ENCODE data around the gene CORO1C.

Gene CORO1C

DNA sequence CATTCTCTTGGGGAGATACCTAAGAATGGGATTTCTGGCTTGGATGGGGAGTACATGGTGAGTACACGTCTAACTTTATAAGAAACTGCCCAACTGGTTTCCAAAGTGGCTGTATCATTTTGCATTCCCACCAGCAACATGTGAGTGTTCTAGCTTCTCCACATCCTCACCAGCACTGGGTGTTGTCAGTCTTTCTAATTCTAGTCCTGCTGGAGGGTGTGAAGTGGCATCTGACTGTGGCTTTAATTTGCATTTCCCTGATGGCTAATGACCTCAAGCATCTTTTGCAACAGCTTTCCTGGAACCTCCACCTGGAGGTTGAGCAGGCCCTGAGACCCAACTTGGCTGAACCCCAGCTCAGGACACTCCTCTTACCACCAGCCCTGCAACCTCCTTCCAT is 115.4 kb downstream of the CORO1C start:
- DNase-seq (ENCODE audit: low read depth in 2 of 2): no peak

GRCh38 chr12:108614639-108615038 is 116.7 kb downstream of the CORO1C start:
- DNase-seq (ENCODE audit: low read depth in 2 of 2): no peak

- DNase-seq (ENCODE audit: low read depth in 2 of 2): no peak
Measured at GRCh38 chr12:108614041-108614440, 117.3 kb downstream of the CORO1C start.

DNA sequence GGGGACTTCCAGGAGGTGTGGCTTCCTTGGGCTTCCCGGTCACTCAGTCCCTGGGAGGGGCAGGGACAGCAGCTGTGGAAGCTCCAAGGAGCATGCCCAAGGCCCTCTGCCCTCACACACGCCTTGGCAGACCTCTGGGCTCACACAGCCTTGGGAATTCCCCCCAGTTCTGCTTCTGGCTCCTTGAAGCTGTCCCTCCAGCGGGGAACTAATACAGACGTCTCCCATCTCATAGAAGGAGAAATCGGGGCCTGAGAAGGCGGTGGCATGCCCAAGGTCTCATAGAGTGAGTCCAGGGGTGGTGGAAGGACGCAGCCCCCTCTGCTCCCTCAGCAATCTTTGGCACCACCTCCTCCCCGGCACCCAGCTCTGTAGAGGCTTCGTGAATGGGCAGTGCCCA is 117.8 kb downstream of the CORO1C start:
- DNase-seq (ENCODE audit: low read depth in 2 of 2): no peak

- no peak for DNase-seq (ENCODE audit: low read depth in 2 of 2)
Measured at GRCh38 chr12:108612788-108613282, 118.5 kb downstream of the CORO1C start.

GRCh38 chr12:108611884-108612415 is 119.4 kb downstream of the CORO1C start:
- DNase-seq (ENCODE audit: low read depth in 2 of 2): no peak

DNA sequence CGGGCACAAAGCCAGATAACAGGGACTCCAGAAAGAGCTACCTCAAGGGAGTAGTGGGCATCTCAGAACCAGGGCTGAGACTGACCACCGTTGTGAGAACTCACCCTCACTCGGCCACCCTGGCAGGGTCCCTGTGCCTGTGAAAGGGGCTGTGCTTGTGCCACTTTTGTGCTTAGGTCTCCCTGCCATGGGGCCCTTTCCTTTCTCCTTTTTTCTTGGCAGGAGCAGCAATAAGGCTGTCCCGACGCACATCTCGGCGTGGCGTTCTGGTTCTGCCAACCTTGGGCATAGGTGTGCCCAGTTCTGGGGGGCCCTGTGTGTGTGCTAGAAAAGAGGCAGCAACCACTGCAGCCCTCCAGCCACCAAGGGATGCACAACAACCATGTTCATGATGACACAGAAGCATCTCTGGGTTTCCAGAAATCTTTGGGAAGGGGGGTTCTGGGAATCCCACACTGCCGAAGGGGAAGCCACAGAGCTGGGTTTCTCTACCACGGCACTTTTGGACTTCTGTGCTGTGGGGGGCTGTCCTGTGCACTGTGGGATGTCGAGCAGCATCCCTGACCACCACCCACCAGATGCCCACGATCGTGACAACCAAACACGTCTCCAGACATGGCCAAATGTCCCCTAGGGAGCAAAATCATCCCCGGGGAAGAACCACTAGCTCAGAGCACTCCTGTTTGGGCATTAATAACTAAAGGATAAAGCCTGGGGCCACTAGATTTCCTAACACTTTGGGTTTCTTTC is 120.3 kb downstream of the CORO1C start:
- no peak for DNase-seq (ENCODE audit: low read depth in 2 of 2)

DNA sequence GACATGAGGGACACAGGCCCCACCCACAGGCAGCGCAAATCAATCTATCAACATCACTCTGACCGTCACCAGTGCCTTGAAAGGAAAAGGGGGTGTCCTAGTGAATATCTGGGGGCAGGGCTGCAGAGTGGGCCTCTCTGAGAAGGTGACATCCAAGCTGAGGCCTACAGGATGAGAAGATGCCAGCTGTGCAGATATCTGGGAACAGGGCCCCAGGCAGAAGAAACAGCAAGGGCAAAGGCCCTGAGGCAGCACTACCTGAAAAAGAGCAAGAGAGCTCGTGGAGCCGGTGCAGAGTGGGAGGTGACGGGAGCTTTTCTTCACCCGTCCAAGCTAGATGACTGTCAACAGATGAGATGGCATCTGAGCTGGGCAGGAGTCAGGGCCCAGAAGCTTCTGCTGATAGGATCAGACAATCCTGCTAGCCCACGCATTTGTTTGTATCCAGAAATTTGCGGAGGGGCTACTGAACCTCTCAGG is 120.9 kb downstream of the CORO1C start:
- DNase-seq (ENCODE audit: low read depth in 2 of 2): no peak

DNA sequence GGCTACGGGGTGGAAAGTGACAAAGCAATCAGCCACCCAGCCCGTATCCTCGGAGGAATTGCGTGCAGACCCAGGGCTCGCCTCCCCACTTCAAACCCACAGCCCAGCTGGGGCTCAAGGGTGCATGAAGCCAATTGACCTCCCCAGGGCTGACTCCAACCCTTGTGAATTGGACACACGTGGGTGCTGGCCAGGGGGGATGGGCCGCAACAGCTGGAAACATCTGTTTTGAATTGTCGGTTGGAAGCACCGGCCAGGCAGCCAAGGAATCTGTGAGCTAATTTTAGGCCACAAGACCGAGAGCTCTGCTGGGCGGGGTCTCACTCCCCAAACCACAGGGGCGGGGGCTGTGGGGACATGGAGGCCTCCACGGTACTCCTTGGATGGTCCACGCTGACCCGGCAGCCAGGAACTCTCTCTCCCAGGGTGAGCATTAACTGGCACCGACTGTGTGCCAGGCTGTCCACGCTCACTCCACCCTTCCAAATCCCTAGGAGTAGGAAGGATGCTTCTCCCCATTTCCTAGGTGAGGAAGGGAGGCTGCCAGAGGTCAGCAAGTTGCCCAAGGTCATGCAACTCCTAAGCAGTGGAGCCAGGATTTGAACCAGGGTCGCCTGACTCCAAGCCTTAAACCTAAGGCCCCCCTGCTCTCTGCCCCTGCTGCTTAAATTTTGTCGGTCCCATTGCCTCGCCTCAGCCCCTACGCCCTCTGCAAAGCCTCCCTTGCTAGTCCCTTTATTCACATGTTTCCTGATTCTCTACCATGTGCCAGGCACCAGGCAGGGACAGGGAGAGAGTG is 121.6 kb downstream of the CORO1C start:
- DNase-seq (ENCODE audit: low read depth in 2 of 2): no peak

- no peak for DNase-seq (ENCODE audit: low read depth in 2 of 2)
Measured at GRCh38 chr12:108608616-108609015, 122.7 kb downstream of the CORO1C start.

DNA sequence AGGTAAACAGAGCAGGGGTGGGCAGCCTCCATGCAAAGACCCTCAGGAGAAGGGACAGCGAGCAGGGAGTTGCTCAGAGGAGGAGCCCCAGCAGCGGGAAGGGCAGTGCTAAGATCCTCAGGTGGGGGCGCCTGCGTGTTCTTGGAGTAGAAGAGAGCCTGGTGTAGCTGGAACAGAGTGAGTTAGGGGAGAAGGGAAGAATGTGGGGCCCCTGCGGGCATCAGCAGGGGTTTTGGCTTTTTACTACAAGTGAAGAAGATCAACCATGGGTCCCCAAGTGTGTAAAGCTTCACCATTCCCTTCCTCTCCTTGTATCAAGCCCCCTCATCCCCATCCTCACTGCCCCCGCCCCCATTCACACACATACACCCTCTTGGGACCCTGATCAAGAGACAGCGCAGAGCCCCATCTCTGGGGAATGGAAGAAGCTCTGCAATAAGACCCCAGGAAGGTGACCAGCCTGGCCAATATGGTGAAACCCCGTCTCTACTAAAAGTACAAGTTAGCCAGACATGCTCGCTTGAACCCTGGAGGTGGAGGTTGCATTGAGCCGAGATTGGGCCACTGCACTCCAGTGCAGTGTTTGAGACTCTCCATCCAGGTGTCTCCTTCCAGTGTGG is 123.2 kb downstream of the CORO1C start:
- no peak for DNase-seq (ENCODE audit: low read depth in 2 of 2)

DNA sequence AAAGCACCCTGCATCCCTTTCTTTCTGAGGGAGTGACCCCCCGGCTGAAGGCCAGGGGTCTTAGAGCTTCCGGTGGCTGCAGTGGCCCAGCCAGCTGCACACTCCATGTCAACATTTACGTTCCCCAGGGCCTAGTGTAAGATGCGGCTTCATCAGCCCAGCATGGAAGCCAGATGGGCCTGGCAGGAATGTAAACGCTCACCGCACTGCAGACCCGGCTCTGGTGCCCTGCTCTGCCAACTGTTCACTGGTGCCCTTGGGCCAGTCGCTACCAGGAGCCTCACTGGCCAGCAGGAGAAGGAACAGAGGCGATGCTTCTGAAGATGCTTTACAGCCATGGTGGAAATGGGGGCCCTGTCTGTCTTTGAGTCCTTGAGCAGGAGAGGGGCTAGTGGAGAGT is 124.8 kb downstream of the CORO1C start:
- no peak for DNase-seq (ENCODE audit: low read depth in 2 of 2)

- no peak for DNase-seq (ENCODE audit: low read depth in 2 of 2)
Measured at GRCh38 chr12:108605690-108606406, 125.5 kb downstream of the CORO1C start.

DNA sequence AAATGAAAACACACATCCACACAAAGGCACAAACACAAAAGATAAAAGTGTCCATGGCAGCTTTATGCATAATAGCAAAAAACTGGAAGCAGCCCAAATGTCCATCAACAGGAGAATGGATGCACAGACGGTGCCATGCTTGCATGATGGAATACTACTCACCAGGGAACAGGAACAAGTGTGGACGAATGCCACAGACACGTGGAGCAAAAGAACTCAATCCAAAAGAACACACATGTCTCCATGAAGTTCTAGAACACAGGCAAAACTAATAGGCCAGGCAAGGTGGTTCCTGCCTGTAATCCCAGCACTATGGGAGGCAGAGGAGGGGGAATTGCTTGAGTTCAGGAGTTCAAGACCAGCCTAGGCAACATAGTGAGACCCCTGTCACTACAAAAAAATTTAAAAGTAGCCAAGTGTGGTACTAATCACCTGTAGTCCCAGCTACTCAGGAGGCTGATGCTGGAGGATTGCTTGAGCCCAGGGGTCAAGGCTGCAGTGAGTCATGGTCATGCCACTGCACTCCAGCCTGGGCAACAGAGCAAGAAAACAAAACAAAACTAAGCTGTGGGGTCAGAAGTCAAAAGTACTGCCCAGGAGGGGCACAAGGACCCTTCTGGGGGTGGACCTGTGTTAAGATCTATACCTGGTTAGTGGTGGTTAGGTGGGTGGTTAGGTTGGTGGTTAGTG is 126.2 kb downstream of the CORO1C start:
- DNase-seq (ENCODE audit: low read depth in 2 of 2): no peak

DNA sequence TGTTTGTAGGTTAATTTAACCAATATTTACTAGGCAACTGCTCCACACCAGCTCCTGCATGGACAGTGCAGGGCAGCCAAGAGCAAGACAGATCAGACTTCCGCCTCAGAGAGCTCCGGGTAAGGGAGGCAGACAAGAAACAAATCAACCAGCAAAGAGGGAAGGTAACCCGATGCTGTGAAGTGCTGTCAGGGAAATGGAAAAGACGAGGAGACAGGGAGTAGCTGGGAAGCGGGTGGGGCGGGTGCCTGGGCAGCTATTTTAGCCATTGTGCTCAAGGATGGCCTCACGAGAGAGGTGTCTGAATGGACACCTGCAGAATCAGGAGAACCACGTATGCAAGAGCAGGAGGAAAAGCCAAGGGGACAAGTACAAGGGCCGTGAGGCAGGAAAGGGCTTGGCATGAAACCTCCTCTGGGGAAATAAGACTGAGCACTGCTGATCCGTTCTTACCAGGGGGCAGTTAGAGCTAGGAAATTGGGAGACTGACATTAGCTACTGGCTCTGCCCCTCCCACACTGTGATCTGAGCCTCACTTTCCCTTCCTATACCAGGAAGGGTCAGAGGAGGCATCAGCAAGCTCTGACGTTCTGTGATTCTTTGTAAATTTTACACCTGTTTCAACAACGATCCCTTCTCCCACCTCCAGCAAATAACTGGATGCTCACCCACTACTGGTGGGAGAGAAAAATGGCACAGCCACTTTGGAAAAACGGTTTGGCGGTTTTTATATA is 126.9 kb downstream of the CORO1C start:
- no peak for DNase-seq (ENCODE audit: low read depth in 2 of 2)

DNA sequence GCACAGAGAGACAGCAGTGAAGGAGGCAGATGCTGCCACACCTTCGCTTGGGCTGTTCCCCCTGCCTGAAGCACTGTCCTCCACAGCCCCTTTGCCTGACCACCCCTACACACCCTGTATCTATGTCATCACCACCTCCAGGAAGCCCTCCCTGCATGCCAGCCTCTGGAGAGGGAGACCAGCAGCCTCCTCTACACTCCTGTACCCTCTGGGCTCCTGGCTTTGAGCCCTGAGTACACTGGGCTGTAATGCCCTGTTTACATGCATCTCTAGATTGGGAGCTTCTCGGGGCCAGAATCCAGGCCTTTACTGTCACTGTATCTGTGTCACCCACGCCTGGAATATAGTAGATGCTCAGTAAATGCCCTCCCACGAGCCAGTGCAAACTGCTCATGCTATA is 127.6 kb downstream of the CORO1C start:
- no peak for DNase-seq (ENCODE audit: low read depth in 2 of 2)

DNA sequence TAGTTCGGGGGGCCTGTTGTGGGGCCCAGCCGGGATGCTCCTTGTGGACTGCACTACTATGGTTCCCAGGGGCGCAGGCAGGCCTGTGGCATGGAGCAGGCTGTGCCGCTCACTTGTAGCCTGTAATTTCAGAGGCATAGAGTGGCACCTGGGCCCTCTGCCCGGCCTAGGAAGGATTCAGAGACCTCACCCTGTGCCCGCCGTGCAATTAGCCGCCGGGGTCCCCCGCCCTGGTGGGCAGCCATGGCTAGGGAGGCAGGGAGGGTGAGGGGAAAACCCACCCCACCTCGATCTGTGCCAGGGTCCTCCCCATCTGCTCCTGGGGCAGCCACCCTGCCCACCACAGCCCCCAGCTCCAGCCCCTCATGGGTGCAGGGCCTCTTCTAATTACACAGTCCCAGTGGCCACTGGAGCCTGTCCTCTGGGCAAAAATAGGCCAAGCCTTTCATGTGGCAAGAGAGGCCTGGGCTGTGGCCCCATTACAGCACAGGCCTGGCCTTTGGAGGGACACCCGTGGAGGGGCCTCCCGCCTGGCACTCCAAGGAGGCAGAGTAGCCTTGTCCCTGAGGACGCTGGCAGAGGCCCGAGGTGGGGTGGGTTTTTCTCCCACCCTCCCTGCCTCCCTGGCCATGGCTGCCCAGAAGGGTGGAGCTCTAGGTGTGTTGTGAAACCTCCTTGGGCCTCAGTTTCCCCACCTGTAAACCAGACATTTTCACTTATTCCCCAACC is 128.2 kb downstream of the CORO1C start:
- no peak for DNase-seq (ENCODE audit: low read depth in 2 of 2)

DNA sequence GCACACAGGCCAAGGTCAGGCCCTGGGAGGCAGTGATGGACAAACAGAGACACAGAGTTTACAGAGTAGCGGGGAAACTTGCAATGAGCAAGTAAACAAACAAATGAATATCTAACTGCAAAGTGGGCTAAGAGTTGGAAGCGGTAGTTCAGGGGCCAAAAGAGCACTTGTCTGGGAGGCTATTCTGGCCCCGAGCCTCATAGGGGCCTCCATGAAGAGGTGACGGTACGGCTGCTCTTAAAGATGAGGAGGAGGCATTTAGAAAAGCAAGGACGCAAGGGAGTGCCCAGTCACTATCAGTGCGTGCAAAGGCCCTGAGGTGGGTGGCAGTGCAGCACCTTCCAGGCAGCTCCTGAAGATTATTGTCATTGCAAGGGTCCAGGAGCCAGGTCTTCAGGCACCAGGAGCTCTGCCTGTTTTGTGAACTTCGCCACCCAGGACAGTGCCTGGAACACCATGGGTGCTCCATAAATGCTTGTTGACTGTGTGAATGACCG is 129.1 kb downstream of the CORO1C start:
- no peak for DNase-seq (ENCODE audit: low read depth in 2 of 2)

GRCh38 chr12:108600702-108601007 is 130.7 kb downstream of the CORO1C start:
- DNase-seq (ENCODE audit: low read depth in 2 of 2): no peak
